Endodermal cell (in vitro differentiated cells): ENCODE measurements around the gene SDSL. TPM values are rescaled to one million over a fixed set of nuclear protein-coding genes. Genes with fewer than 3 reads are reported as not detected.

Experiments
- DNase-seq: peaks from one replicate; pipeline ENCODE4 v3.0.0-alpha.2; 2017
- H3K27ac ChIP-seq: 2 replicates; pipeline ENCODE4 v1.5.1; 2013; ENCODE audit warnings: mild to moderate bottlenecking, low read depth, low read length, moderate library complexity
- H3K27me3 ChIP-seq: 2 replicates; pipeline ENCODE4 v1.6.1; 2013; ENCODE audit warnings: mild to moderate bottlenecking, low read length, moderate library complexity; ENCODE audit not compliant: insufficient read depth, control insufficient read depth, poor library complexity, severe bottlenecking
- H3K36me3 ChIP-seq: 2 replicates; pipeline ENCODE4 v1.7.0; 2013; ENCODE audit warnings: mild to moderate bottlenecking, low read length, moderate library complexity; ENCODE audit not compliant: control insufficient read depth, insufficient read depth
- H3K4me1 ChIP-seq: one replicate; pipeline ENCODE4 v1.7.0; 2013; ENCODE audit warnings: low read length; ENCODE audit not compliant: control insufficient read depth, insufficient read depth
- H3K4me3 ChIP-seq: 2 replicates; pipeline ENCODE4 v1.5.1; 2013; ENCODE audit warnings: mild to moderate bottlenecking, low read length, moderate library complexity
- H3K9ac ChIP-seq: 2 replicates; pipeline ENCODE4 v1.6.1; 2013; ENCODE audit warnings: mild to moderate bottlenecking, low read length, moderate library complexity; ENCODE audit not compliant: poor library complexity, severe bottlenecking; ENCODE audit errors: extremely low read depth
- H3K9me3 ChIP-seq: 2 replicates; pipeline ENCODE4 v1.6.1; 2013; ENCODE audit warnings: mild to moderate bottlenecking, low read length, moderate library complexity; ENCODE audit not compliant: control insufficient read depth
- H3K27ac Mint-ChIP-seq: 2 replicates; pipeline ENCODE4 v1.8.0; 2020; ENCODE audit warnings: mixed read lengths
- H3K27me3 Mint-ChIP-seq: 2 replicates; pipeline ENCODE4 v1.8.0; 2021; ENCODE audit warnings: mild to moderate bottlenecking, mixed read lengths; ENCODE audit not compliant: insufficient read depth
- H3K36me3 Mint-ChIP-seq: 2 replicates; pipeline ENCODE4 v1.8.0; 2020; ENCODE audit warnings: low read depth, mixed read lengths
- H3K4me1 Mint-ChIP-seq: 2 replicates; pipeline ENCODE4 v1.8.0; 2020; ENCODE audit warnings: mixed read lengths
- H3K4me3 Mint-ChIP-seq: 2 replicates; pipeline ENCODE4 v1.8.0; 2020; ENCODE audit warnings: mild to moderate bottlenecking, moderate library complexity, mixed read lengths
- H3K9me3 Mint-ChIP-seq: 2 replicates; pipeline ENCODE4 v1.8.0; 2020; ENCODE audit warnings: mild to moderate bottlenecking, mixed read lengths
- WGBS, 2 experiments: methylation state at CpG; one replicate each; pipeline versions ENCODE4 v1.1.5 to v1.1.7; 2013; ENCODE audit warnings: missing lambda C conversion rate in 2 of 2, mixed read lengths in 1 of 2; ENCODE audit not compliant: insufficient coverage in 1 of 2, insufficient read length in 1 of 2; 5-methylcytosine and 5-hydroxymethylcytosine counted together
- total RNA-seq, 2 donors: library from RNA; stranded (reverse); fragmentation: NEBNext Ultra II Directional in 1 of 2; extraction: Animal tissue kit (Norgen Biotek cat#: 25700) in 1 of 2; gene quantifications; 2 replicates in 1 of 2; 3 replicates in 1 of 2; pipeline ENCODE4 v1.2.1, GENCODE V29; 2021
- TF ChIP-seq, protein P1 (sequence below): fragments of 200-600 bp; sonication (generic); conservative IDR thresholded peaks from 2 replicates; pipeline ENCODE4 v1.5.0; 2021; ENCODE audit warnings: antibody characterized with exemption, mild to moderate bottlenecking

SDSL gene
- total RNA-seq, 2 donors from 2014 or later, result 2.4 to 5.7 TPM

DNA sequence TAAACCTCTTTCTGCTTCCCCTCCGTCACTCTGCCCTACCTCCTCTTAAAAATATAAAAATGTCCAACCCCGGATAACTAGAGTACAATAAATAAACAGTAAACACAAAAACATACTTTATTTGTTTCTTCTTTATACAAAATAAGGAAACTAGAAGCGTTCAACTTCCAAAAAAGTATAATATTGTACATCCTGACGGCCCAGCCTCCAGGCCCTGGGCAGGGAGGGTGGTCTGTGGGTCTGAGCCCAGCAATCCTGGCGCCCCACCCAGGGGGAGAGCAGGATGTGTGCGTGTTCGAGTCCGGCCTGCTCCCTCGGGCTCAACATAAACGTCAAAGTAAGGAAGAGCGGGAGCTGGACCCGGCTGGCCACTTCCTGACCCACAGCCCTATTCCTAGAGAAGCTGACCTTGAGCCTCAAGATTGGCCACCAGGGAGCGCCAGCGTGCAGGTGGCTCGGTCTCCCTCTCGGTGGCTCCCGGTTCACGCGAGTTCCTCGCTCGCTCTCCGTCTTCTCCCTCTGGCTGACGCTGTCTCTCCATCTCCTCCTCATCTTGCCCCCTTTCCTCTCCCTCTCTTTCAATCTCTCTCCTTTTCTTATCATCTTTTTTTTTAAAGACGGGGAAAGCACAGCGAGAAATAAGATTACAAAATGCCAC lies 40.1 kb downstream of the SDSL start:
- WGBS, 2 experiments, result 9 to 16% methylated on average over 20 to 25 of the region's 25 CpGs
- H3K27ac ChIP-seq, result no peak overlapping the region
- H3K4me3 Mint-ChIP-seq, result peak overlapping the region; percentile 48
- no peak overlapping the region for H3K9ac ChIP-seq
- H3K36me3 ChIP-seq, result no peaks in the 10 kb centered on the region
- H3K27me3 Mint-ChIP-seq, result peaks cover 93% of the 10 kb centered on the region
- peak; percentile 98 for DNase-seq
- peaks cover 15% of the 10 kb centered on the region for H3K4me1 Mint-ChIP-seq
- no peaks in the 10 kb centered on the region for H3K36me3 Mint-ChIP-seq
- H3K4me3 ChIP-seq, result no peak overlapping the region
- peaks cover 96% of the 10 kb centered on the region for H3K27me3 ChIP-seq
- TF ChIP-seq, protein P1, sequence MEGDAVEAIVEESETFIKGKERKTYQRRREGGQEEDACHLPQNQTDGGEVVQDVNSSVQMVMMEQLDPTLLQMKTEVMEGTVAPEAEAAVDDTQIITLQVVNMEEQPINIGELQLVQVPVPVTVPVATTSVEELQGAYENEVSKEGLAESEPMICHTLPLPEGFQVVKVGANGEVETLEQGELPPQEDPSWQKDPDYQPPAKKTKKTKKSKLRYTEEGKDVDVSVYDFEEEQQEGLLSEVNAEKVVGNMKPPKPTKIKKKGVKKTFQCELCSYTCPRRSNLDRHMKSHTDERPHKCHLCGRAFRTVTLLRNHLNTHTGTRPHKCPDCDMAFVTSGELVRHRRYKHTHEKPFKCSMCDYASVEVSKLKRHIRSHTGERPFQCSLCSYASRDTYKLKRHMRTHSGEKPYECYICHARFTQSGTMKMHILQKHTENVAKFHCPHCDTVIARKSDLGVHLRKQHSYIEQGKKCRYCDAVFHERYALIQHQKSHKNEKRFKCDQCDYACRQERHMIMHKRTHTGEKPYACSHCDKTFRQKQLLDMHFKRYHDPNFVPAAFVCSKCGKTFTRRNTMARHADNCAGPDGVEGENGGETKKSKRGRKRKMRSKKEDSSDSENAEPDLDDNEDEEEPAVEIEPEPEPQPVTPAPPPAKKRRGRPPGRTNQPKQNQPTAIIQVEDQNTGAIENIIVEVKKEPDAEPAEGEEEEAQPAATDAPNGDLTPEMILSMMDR, result peak; percentile 92
- H3K27ac Mint-ChIP-seq, result no peak overlapping the region
- no peaks in the 10 kb centered on the region for H3K4me1 ChIP-seq
- no peaks in the 10 kb centered on the region for H3K9me3 Mint-ChIP-seq
- no peaks in the 10 kb centered on the region for H3K9me3 ChIP-seq

DNA sequence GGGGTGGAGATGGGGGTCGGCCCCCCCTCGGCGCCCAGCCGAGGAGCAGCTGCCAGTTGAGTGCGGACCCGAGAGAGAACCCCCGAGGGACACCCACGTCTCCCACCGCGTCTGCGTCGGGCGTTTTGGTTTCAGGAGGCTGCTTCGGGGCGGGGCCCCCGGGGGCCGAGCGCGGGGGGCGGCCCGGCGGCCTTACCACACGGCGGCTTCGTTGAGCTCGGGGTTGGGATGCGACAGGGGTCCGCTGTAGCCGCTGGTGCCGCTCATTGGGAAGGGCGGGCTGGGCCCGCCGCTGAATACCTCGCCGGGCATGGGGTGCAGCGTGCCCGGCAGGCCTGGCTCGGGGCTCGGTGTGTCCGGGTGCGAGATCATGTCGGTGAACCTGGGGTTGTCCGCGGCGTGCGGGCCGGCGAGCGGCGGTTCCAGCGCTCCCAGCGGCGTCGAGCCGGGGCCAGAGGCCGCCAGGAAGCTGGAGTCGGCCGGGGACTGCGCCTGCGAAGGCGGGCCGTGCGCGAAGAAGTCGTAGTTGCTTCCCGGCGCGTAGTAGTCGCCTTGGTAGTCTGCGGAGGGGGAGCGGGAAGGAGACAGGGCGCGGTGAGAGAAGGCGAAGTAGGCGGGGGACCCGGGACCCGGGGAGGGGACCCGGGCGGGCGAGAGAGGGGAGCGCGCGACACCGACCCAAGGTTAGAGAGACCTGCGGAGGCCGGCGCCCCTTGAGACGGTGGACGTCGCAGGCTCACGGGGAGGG lies 41.0 kb downstream of the SDSL start:
- peak overlapping the region; percentile 35 for H3K4me3 ChIP-seq
- no peaks in the 10 kb centered on the region for H3K4me1 ChIP-seq
- H3K9me3 ChIP-seq, result no peaks in the 10 kb centered on the region
- H3K36me3 ChIP-seq, result no peaks in the 10 kb centered on the region
- DNase-seq, result peak; percentile 87
- peaks cover 98% of the 10 kb centered on the region for H3K27me3 Mint-ChIP-seq
- H3K4me3 Mint-ChIP-seq, result peak overlapping the region; percentile 24
- H3K27ac Mint-ChIP-seq, result no peak overlapping the region
- no peaks in the 10 kb centered on the region for H3K9me3 Mint-ChIP-seq
- H3K36me3 Mint-ChIP-seq, result no peaks in the 10 kb centered on the region
- no peak overlapping the region for H3K27ac ChIP-seq
- H3K27me3 ChIP-seq, result peaks cover 100% of the 10 kb centered on the region
- no peak overlapping the region for H3K9ac ChIP-seq
- TF ChIP-seq, protein P1, result no peak
- peaks cover 15% of the 10 kb centered on the region for H3K4me1 Mint-ChIP-seq
- WGBS, 2 experiments, result 2 to 6% methylated on average over 14 to 91 of the region's 91 CpGs

DNA sequence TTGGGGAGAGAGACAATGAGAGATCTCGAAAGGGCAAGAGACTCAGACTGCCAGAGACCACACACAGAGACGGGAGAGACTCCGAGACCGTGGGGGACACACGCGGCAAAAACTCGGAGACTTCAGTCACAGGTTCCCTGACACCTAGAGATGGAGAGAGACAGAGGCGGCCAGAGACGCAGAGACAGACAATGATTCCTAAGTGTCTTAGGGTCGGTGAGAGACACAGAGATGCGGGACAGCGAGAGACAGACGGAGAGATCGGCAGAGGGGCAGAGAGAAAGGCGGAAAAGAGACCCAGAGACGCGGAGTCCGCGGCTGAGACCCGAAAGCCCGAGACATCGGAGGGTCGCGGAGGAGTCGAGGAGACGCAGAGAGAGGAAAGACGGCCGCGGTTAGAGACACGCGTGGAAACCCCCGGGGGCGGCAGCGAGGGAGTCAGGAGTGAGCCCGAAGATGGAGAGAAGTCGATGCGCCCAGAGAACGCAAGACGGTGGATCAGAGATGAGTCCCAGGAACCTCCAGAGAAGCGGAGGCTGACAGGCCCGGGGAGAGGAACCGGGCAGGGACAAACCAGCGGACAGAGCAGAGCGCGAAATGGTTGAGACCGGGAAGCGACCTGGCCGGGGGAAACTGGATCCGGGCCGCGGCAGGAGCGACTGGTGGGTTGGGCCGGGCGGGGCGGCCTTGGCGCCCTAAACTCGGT lies 41.7 kb downstream of the SDSL start:
- Mint-ChIP-seq H3K4me1 (peaks cover 15% of the 10 kb centered on the region), H3K27me3 (peaks cover 98% of the 10 kb centered on the region), H3K9me3 (no peaks in the 10 kb centered on the region), H3K4me3 (peak overlapping the region; percentile 24), H3K27ac (no peak overlapping the region), H3K36me3 (no peaks in the 10 kb centered on the region)
- Histone ChIP-seq H3K27ac (no peak overlapping the region), H3K9ac (no peak overlapping the region), H3K4me3 (peak overlapping the region; percentile 35), H3K27me3 (peaks cover 100% of the 10 kb centered on the region), H3K36me3 (no peaks in the 10 kb centered on the region), H3K9me3 (no peaks in the 10 kb centered on the region), H3K4me1 (no peaks in the 10 kb centered on the region)
- TF ChIP-seq, protein P1, result no peak
- WGBS, 2 experiments, result 2 to 5% methylated on average over 47 to 57 of the region's 57 CpGs
- peak; percentile 84 for DNase-seq
